Psoas muscle (tissue), 8 donors: ENCODE measurements around the gene FAM204A. TPM values are rescaled to one million over a fixed set of nuclear protein-coding genes. Genes with fewer than 3 reads are reported as not detected.

Experiments used
- ATAC-seq, 4 donors: fragments of 200-7000 bp; cut with Tn5 transposase; one replicate each; pipeline ENCODE4 v1.9.1; 2020; ENCODE audit warnings: moderate library complexity in 3 of 4, mild to moderate bottlenecking in 2 of 4
- DNase-seq, 2 donors: peaks; one replicate each; pipeline ENCODE4 v3.0.0-alpha.2; 2020
- H3K27ac ChIP-seq: fragments of 200-600 bp; one replicate; pipeline ENCODE4 v1.8.0; 2022
- H3K27me3 ChIP-seq, 3 donors: fragments of 200-600 bp in 1 of 3; one replicate each; pipeline versions ENCODE4 v1.6.1 to v1.8.0; 2013 to 2022; ENCODE audit warnings: low read length in 2 of 3, mild to moderate bottlenecking in 2 of 3, moderate library complexity in 1 of 3; ENCODE audit not compliant: insufficient read depth in 3 of 3
- H3K36me3 ChIP-seq, 2 donors: fragments of 200-600 bp in 1 of 2; one replicate each; pipeline versions ENCODE4 v1.6.1 to v1.8.0; 2013 to 2022; ENCODE audit warnings: low read depth in 1 of 2, mild to moderate bottlenecking in 1 of 2, moderate library complexity in 1 of 2; ENCODE audit not compliant: insufficient read depth in 1 of 2
- H3K4me1 ChIP-seq: fragments of 200-600 bp; one replicate; pipeline ENCODE4 v1.8.0; 2022
- H3K4me3 ChIP-seq: fragments of 200-600 bp; one replicate; pipeline ENCODE4 v1.8.0; 2022; ENCODE audit warnings: mild to moderate bottlenecking
- H3K9me3 ChIP-seq: fragments of 200-600 bp; one replicate; pipeline ENCODE4 v1.8.0; 2022
- WGBS, 3 donors: extraction: QIAGEN DNeasy Blood & Tissue Kit; methylation state at CpG; one replicate each; pipeline versions ENCODE4 v1.1.6 to v1.1.7; 2013; 5-methylcytosine and 5-hydroxymethylcytosine counted together
- intact Hi-C, 2 donors: fragments of 100-400 bp; cut with DNase I; formaldehyde crosslinking; loops; one replicate each; pipeline versions ENCODE4 v1.11.0 to v1.14.2; 2022
- polyA plus RNA-seq, 3 donors: library from polyadenylated mRNA; stranded (reverse); fragments of 200-250 nt; gene quantifications; one replicate each; pipeline ENCODE4 v1.2.3, GENCODE V29; 2013
- total RNA-seq, 4 donors: library from RNA; stranded (reverse); fragmentation: NEBNext Ultra II Directional in 2 of 4; extraction: Animal tissue kit (Norgen Biotek cat#: 25700) in 2 of 4; gene quantifications; one replicate each; pipeline versions ENCODE4 v1.2.1 to v1.2.4, GENCODE V29; 2021 to 2023
- TF ChIP-seq, protein P1 (sequence below): fragments of 200-600 bp; IDR thresholded peaks from one replicate; pipeline ENCODE4 v1.8.0; 2022; ENCODE audit warnings: antibody characterized with exemption
- donor health status: healthy with polysubstance abuse.
- donor health status: DM: no; HTN: no; CAD: no; lungs with moderate emphysema.
- donor health status: Bipolar disorder and iron deficiency.
- donor health status: healthy.
- donor health status: DM: yes; HTN: yes; CAD: no.
- donor health status: DM: no; HTN: no; CAD: no.
- donor health status: DM: no; HTN: no; CAD: no.
- donor health status: DM: yes; HTN: yes; CAD: no.

FAM204A gene
- total and polyA plus RNA-seq, 7 donors: 30.0 to 127 (median 60.8) TPM

DNA sequence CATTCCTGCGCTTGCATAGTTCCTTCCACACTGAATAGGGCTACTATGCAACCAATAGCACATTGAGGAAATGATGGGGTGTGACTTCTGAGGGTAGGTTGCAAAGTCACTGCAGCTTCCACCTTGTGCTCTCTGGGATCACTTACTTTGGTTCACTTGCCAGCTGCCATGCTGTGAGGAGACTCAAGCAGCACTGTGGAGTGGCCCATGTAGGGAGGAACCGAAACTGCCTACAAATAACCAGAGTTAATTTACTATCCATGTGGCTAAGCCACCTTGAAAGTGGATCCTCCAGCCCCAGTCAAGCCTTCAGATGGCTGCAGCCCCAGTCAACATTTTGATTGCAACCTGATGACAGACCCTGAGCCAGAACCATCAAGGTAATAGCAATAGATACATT lies 64.3 kb downstream of the FAM204A start:
- no peak for ATAC-seq

DNA sequence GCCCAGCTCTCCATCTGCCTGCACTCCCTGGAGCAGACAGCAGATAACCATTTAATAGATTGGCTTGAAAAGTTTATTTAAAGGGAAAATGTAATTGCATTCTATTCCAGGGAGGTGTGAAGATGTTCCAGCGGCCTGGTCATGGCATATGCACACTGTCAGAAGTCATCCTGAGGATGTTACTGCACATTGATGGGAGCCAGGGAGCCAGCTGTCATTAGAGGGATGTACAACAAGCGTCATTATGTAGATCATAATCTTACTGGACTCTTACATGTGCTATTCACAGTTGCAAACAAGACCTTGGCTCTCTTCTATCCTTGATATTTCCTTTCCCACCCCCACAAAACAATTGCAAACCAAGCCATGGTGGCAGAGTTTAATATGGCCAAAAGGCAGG lies 65.4 kb downstream of the FAM204A start:
- H3K27ac ChIP-seq: no peak overlapping the region
- no peaks in the 10 kb centered on the region for H3K36me3 ChIP-seq
- H3K27me3 ChIP-seq: peaks cover 0 to 11% (median 0%) of the 10 kb centered on the region in 3 donors
- WGBS, 3 donors: 63 to 72% (median 70%) methylated on average over 2 of the region's 2 CpGs
- no peak for ATAC-seq
- no peak overlapping the region for H3K4me3 ChIP-seq
- H3K9me3 ChIP-seq: peaks cover 6% of the 10 kb centered on the region
- TF ChIP-seq, protein P1, sequence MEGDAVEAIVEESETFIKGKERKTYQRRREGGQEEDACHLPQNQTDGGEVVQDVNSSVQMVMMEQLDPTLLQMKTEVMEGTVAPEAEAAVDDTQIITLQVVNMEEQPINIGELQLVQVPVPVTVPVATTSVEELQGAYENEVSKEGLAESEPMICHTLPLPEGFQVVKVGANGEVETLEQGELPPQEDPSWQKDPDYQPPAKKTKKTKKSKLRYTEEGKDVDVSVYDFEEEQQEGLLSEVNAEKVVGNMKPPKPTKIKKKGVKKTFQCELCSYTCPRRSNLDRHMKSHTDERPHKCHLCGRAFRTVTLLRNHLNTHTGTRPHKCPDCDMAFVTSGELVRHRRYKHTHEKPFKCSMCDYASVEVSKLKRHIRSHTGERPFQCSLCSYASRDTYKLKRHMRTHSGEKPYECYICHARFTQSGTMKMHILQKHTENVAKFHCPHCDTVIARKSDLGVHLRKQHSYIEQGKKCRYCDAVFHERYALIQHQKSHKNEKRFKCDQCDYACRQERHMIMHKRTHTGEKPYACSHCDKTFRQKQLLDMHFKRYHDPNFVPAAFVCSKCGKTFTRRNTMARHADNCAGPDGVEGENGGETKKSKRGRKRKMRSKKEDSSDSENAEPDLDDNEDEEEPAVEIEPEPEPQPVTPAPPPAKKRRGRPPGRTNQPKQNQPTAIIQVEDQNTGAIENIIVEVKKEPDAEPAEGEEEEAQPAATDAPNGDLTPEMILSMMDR: no peak
- intact Hi-C loops: no loop called here
- H3K4me1 ChIP-seq: no peaks in the 10 kb centered on the region
- no peak for DNase-seq

More for the DNA sequence above, 64.3 kb downstream of the FAM204A start:
- TF ChIP-seq, protein P1: no peak
- Histone ChIP-seq H3K27ac (no peak overlapping the region), H3K36me3 (no peaks in the 10 kb centered on the region), H3K4me3 (no peak overlapping the region), H3K4me1 (no peaks in the 10 kb centered on the region), H3K27me3 (peaks cover 0 to 7% (median 0%) of the 10 kb centered on the region in 3 donors), H3K9me3 (peaks cover 6% of the 10 kb centered on the region)
- intact Hi-C loops: no loop called here
- 88 to 96% (median 90%) methylated on average over 2 of the region's 2 CpGs for WGBS, 3 donors
- DNase-seq: no peak

DNA sequence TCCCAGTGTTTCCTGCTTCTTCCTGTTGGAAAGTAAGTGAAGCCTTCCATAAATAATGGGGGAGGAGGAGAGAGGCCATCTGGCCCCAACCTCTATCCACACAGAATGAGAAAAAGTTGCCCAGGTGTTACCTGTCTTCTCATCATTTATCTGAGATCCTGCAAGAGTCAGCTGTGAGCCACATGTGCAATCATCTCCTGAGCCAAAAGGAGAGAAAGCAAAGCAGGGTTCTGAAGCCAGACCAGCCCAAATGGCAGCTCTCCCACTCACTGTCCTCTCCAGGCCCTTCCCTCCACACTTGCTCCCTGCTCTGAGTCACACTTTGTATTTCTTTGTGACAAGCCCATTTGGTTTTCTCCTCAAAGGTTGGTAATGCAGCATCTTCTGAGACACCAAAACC lies 65.9 kb downstream of the FAM204A start:
- no peak for ATAC-seq
- Histone ChIP-seq H3K36me3 (no peaks in the 10 kb centered on the region), H3K4me1 (no peaks in the 10 kb centered on the region), H3K27ac (no peak overlapping the region), H3K4me3 (no peak overlapping the region), H3K27me3 (peaks cover 0 to 11% (median 0%) of the 10 kb centered on the region in 3 donors), H3K9me3 (peaks cover 6% of the 10 kb centered on the region)
- intact Hi-C loops: no loop called here
- TF ChIP-seq, protein P1: no peak
- DNase-seq: no peak

DNA sequence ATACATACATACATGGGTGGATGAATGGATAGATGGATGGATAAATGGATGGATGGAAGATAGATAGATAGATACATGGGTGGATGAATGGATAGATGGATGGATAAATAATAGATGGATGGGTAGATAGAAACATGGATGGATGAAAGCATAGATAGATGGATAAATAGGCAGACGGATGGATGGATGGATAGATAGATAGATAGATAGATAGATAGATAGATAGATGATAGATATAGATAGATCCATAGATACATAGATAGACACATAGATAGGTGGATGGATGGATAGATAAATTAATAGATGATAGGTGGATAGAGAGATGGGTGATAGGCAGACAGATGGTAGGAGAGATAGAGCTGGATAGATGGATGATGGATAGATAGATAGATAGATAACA lies 68.5 kb downstream of the FAM204A start:
- WGBS, 3 donors: 55 to 90% (median 90%) methylated on average over 1 of the region's 1 CpG
- intact Hi-C loops: no loop called here
- no peak for ATAC-seq
- DNase-seq: no peak
- no peaks in the 10 kb centered on the region for H3K36me3 ChIP-seq
- H3K4me1 ChIP-seq: no peaks in the 10 kb centered on the region
- peaks cover 0 to 11% (median 2%) of the 10 kb centered on the region in 3 donors for H3K27me3 ChIP-seq
- no peak overlapping the region for H3K4me3 ChIP-seq
- no peak overlapping the region for H3K27ac ChIP-seq
- TF ChIP-seq, protein P1: no peak
- peaks cover 6% of the 10 kb centered on the region for H3K9me3 ChIP-seq

DNA sequence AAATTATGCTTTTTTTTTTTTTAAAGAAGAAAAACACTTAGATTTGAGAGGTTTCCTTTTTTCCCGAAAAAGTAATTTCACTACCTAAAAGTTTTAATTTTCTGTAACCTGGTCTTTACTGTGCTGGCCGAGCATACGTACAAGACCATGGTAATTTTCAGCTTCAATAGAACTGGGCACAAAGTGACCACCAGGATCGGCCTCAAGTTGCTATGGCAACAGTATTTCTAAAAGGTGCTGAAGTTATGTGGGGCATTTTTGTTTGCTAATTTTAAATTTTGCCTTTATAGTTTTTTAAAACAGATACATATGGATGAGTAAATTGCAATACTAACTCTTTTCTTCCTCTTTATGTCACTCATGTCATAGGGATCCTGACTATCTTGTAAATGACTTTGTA lies 69.4 kb downstream of the FAM204A start:
- 73 to 79% (median 78%) methylated on average over 4 of the region's 4 CpGs for WGBS, 3 donors
- ATAC-seq: no peak
- H3K27me3 ChIP-seq: peaks cover 2 to 11% (median 2%) of the 10 kb centered on the region in 3 donors
- no peak overlapping the region for H3K27ac ChIP-seq
- intact Hi-C loops: no loop called here
- TF ChIP-seq, protein P1: no peak
- no peaks in the 10 kb centered on the region for H3K36me3 ChIP-seq
- H3K9me3 ChIP-seq: peaks cover under 1% of the 10 kb centered on the region
- DNase-seq: no peak
- no peaks in the 10 kb centered on the region for H3K4me1 ChIP-seq
- no peak overlapping the region for H3K4me3 ChIP-seq
